Measurements from ENCODE around the gene CALN1. TPM values are rescaled to one million over a fixed set of nuclear protein-coding genes. Genes with fewer than 3 reads are reported as not detected.
"Not testable (repeated sequence)": the region's sequence is repeated elsewhere in the genome, so short reads cannot be mapped to it uniquely, and the experiment has no call there.

Gene CALN1
- total RNA-seq, 1 donor from 2014 or later, result not detected

DNA sequence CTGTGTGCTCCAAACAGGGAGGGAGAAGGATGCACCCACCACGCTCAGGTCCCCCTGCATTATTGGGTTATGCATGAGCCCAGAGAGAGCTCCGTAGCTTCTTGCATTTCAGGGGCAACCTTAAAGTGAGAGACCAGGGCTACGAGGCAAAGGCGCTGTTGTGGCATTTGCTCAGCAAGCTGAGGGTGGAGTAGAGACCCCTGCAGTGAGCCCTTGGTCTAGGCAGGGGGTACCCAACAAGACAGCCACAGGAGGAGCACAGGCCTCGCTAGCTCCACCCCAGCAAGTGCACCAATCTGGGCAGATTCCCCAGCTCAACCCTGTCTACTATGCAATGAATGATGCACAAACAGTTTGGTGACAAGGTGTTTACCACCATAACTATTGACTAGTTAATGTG lies 198.4 kb downstream of the CALN1 start:
- intact Hi-C loops (cut with DNase I), result no loop called here
- DNase-seq (ENCODE audit: low spot score), result no peak

DNA sequence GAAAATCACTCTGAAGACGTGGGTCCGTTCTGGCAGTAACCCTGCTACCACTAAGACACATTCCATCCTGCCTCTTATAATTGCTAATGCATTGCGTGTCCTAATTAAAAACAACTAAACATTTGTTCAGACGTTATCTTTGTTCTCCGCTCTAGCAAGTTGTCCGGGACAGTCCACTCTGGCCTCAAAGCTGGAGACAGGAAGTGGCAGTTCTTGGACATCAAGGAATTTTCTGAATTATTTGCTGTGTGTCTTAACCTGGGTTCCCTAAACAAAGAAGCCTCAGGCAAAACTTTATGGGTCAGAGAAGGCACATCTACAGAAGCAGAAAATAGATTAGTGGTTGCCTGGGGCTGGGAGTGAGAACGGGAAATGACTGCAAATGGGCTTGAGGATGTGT lies 199.1 kb downstream of the CALN1 start:
- intact Hi-C loops (cut with DNase I), result no loop called here

DNA sequence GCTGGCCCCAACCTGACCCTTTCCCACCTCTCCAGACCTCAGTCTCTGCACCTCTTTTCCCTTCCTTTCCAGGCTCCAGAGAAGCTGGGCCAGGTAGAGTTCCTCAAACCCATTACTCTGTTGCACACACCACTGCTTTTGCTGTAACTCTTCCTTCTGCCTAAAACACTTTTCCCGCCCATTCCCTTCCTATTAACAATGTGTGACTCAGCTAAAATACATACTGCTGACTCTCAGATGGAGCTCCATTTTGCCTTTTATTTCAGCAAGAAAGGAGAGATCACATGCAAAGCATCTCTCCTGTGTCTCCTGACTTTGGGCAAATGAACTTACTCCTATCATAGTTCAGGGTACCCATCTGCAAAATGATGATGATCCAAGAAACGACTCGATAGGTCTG lies 201.0 kb downstream of the CALN1 start:
- no peak for DNase-seq (ENCODE audit: low spot score)
- intact Hi-C loops (cut with DNase I), result no loop called here

More for the DNA sequence above, 199.1 kb downstream of the CALN1 start:
- DNase-seq (ENCODE audit: low spot score), result no peak

DNA sequence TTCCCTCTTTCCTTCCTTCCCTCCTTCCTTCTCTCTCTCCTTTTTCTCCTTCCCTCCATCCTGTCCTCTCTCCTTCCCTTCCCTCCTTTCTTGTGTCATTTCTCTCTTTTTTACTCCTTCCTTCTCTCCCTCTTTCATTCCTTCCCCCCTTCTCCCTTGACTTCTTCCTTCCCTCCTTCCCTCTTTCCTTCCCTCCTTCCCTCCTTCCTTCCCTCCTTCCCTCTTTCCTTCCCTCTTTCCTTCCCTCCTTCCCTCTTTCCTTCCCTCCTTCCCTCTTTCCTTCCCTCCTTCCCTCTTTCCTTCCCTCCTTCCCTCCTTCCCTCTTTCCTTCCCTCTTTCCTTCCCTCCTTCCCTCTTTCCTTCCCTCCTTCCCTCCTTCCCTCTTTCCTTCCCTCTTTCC lies 203.1 kb downstream of the CALN1 start:
- intact Hi-C loops (cut with DNase I); DNase-seq (ENCODE audit: low spot score): not testable (repeated sequence)

DNA sequence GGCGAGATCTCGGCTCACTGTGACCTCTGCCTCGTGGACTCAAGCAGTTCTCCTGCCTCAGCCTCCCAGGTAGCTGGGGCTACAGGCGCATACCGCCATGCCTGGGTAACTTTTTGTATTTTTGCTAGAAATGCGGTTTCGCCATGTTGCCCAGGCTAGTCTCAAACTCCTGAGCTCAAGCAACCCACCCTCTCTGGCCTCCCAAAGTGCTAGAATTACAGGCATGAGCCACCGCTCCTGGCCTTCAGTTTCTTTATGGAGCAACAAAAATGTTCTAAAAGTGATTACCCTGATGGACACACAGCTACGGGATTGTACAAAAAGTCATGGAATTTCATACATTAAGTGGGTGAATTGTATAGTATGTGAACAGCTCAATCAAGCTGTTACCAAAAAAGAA lies 216.0 kb downstream of the CALN1 start:
- intact Hi-C loops (cut with DNase I), result no loop called here
- no peak for DNase-seq (ENCODE audit: low spot score)

DNA sequence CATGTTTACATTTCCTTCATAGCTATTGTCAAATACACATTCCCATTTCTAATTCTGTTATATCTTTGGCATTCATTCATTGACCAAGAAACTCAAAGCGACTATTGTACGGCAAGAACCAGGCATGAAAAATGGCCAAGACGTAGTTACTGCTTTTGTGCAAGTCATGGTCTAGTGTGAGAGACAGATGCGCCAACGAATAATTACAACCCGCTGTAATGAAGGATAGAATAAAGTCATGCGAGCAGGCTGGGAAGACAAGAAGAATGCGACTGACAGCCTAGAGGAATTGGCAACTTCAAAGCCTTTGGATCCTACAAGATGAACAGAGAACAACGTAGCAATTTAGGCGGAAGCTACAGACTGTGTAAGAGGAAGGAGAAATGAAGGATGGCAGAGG lies 221.2 kb downstream of the CALN1 start:
- DNase-seq (ENCODE audit: low spot score), result no peak
- intact Hi-C loops (cut with DNase I), result no loop called here

DNA sequence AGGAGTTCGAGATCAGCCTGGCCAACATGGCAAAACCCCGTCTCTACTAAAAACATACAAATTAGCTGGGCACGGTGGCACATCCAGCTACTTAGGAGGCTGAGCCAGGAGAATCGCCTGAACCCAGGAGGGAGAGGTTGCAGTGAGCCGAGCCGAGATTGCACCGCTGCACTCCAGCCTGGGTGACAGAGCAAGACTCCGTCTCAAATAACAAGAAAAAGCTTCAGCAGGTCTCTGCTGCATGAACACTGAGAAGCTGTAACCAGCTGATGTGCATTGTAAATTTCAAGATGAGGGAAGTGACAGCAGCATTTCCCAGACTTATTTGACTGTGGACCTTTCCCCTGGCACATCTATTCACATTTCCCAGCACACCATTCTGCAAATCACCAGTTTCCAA lies 222.0 kb downstream of the CALN1 start:
- DNase-seq (ENCODE audit: low spot score), result no peak
- intact Hi-C loops (cut with DNase I), result no loop called here

DNA sequence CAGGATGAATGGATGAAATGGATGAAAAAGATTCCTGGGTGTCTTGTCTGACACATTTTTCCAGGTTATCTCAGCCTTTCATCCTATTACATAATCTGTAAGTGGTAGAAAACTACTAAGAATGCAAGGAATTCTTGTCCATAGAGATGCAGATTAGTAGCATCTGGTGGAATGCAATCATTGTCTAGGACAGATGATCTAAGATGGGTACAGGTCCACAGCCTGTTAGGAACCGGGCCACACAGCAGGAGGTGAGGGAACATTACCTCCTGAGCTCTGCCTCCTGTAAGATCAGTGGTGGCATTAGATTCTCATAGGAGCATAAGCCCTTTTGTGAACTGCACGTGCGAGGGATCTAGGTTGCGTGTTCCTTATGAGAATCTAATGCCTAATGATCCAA lies 225.0 kb downstream of the CALN1 start:
- no peak for DNase-seq (ENCODE audit: low spot score)
- intact Hi-C loops (cut with DNase I), result no loop called here

DNA sequence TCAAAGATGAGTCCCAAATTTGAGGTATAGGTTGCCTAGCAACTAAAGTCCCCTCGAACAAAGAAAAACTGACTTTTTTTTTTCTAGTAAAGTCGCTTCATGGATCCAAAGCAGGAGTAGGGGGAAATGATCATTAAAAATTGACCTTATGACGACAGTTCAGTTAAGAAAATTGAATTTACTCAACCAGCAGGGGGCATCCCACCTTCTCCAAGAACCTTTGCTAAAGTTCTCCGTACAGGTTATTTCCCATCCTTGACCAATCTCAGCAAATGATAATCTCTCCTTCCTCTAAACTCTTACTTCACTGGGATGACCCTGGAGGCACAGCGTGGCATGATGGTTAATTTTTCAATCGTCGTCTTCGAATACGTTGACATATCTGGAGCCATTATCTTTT lies 228.3 kb downstream of the CALN1 start:
- intact Hi-C loops (cut with DNase I), result no loop called here
- no peak for DNase-seq (ENCODE audit: low spot score)

DNA sequence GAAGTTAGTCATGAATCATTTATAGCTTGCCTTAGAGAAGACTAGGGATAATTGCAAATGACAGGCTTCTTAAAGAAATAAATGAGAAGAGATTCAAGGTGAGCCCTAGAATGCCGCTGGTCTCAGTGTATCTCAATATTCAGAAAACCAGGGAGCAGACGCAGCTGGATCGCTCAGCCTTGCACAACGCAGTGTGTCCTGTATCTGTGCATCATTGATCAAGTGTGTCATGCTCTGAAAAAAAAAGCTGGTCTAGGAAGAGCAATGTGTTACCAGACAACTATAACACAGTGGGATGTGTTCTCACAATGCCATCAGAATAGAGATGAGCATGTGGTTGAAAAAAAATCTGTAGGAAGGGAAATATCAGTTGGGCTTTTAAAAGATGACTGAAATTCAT lies 230.1 kb downstream of the CALN1 start:
- no peak for DNase-seq (ENCODE audit: low spot score)
- intact Hi-C loops (cut with DNase I), result no loop called here

DNA sequence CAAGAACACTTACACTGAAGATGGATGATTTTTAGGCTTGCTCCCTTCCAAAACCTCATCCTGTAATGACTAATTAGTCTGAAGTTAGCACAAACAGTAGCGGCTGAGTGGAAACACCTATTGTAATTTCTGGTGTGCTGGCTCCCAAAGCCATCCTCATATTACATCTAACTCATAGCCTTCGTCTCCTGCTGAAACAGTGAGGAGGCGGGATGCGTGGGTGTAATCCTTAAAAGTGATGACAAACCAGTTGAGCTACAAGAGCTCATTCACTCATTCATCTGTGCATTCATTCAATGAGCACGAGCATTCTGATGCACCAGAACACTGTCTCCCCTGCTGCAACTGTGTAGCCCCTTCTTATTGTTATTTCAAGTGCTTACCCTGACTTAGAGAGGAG lies 235.3 kb downstream of the CALN1 start:
- DNase-seq (ENCODE audit: low spot score), result no peak
- intact Hi-C loops (cut with DNase I), result no loop called here

DNA sequence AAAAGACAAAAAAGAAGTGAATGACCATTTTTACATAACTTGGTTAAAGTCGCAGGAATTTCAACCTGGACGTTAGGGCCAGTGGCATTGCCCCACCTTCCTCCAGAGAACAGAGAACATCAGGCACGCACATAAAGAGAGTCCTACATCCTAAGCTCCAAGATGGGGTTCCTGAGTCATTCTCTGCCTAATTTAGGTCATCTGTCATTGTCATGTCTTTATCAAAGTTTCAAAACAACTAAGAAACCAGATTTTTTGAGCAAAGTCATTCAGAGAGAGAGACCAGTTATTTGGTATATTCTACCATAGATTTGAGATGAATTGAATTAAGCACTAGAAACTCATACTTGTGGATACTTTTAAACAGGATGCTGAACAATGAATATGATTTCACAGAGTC lies 241.7 kb downstream of the CALN1 start:
- intact Hi-C loops (cut with DNase I), result no loop called here
- no peak for DNase-seq (ENCODE audit: low spot score)

DNA sequence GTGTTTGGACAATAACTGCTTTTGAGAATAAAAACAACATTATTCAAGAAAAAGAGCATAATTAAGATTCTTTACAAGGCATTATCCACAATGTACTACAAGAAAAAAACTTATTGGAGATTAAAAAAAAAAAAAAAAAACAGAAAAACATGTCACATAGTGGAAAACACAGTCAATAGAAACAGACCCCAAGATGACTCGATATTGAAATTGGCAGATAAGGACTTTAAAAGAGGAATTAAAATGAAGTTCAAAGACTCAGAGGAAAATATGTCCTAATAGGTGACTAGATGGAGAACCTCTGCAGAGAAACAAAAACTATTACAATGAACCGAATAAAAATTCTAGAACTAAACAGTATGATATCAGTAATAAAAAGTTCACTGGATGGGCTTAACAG lies 248.9 kb downstream of the CALN1 start:
- intact Hi-C loops (cut with DNase I), result no loop called here
- DNase-seq (ENCODE audit: low spot score), result no peak

DNA sequence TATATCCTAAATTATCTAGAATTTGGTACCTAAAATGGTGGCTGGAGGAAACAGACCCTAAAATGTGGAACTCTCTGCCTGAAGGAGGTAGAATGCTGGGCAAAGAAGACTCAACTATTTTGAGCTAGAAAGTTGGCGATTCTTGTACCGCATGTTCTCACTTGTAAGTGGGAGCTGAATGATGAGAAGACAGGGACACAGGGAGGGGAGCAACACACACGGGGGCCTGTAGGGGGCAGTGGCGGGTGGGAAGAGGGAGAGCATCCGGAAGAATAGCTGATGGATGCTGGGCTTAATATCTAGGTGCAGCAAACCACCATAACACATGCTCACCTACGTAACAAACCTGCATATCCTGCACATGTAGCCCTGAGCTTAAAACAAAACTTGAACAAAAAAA lies 250.6 kb downstream of the CALN1 start:
- DNase-seq (ENCODE audit: low spot score), result no peak
- intact Hi-C loops (cut with DNase I), result no loop called here

DNA sequence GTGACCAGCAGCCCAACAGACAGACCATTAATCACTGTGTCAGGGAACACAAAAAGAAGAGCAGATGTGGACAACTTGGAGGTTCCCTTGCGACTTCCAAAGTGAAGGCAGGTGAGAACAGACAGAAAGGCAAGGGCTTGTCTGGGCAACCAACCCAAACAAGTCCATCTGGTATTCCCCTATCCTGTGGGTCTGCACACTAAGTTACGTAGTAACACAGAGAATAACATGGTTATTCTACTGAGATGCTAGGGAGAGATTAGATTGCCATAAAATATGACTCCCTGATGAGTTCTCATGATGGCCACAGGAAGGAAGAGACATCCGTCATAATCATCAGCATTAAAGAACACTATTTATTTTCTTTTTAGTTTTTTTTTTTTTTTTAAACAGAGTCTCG lies 252.2 kb downstream of the CALN1 start:
- DNase-seq (ENCODE audit: low spot score), result no peak
- intact Hi-C loops (cut with DNase I), result no loop called here

DNA sequence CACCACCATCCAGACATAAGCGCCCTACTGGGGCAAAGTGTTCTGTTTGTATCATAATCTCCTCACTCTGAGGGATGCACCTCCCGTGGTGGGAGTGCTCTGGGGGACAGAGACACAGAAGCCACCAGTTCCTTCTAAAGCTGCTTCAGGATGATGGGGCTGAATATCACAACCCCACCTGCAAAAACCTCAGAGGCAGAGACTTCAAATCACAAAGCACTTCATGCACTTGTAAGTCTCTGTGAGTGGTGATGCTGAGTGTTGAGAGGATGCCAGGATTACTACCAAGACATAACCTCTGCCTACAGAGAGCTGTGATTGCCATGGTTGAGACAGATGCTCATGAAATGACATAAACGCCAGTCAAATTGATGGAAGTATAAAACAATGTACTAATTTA lies 255.5 kb downstream of the CALN1 start:
- intact Hi-C loops (cut with DNase I), result no loop called here
- DNase-seq (ENCODE audit: low spot score), result no peak

DNA sequence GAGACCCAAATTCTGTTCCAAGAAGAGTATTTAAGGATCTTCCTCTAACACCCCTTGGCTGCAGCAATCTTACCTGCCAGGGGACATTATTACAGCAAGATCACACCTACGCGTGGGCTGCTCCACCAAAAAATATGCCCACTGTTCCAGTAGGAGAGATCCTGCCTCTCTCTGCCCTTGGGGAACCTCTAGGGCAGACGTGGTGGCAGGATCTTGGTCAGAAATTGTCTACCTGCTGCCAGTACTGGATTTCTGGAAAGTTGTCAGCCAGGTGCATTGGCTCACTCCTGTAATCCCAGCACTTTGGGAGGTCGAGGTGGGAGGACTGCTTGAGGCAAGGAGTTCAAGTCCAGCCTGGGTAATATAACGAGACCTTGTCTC lies 259.0 kb downstream of the CALN1 start:
- intact Hi-C loops (cut with DNase I), result no loop called here
- no peak for DNase-seq (ENCODE audit: low spot score)

DNA sequence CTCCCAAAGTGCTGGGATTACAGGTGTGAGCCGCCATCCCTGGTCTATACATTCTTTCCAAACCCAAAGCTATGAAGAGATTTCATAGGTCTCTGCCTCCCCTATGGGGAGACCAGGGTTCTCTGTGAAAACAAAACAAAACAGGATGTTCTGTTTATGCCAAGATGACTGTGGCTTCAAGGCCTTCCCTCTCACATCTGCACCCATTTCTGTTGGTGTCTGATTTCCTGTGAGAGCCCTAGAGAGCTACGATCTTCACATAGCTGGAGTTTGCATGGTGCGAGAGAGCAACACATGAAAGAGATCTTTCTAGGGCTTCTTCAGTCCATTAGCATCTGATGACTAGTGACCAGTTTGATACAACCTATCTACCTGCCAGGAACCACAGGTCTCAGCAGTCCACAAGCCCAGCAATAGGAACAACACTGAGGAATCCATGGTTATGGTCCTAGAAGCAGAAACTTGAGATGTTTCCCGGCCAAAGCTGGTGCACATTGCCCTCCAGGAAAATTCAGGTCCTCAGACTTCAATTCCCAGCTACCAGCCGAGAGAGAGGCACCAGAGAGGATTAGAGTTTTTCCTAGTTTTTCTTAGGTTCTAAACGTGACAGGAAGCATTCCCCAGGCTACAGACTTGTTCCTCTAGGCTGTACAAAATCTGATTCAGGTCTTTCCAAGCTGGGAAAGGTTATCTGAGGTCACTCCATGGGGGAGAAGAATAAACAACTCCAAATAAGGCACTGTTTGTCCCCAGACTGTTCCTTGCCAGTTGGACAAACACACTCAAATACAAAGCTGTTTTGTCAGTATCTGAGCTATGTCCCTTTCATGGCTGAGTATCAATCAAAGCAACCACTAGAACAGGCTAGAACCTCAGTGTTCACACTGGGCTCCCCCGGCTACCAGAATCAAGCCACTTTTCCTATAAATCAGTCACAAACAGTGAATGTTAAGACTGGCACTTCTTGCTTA lies 259.7 kb downstream of the CALN1 start:
- intact Hi-C loops (cut with DNase I), result no loop called here
- DNase-seq (ENCODE audit: low spot score), result no peak

DNA sequence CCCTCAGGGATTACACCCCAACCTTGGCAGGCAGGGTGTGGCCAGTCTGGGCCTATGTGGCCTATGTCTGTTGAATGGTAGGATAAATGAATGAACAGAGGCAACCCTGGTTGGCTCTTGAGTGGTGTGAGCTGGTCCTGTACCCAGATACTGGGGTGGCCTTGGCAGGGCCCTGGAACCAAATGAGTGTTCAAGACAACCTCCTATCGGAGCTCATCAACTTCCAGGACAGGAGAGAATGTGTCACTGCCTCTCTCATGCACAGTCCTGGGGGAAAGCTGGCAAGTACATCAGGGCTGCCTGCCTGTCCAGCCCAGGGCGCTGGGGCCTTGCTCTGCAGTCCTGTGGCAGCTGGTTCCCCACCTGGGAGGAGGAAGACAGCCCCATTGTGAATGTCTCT lies 271.6 kb downstream of the CALN1 start:
- DNase-seq (ENCODE audit: low spot score), result no peak
- intact Hi-C loops (cut with DNase I), result no loop called here

DNA sequence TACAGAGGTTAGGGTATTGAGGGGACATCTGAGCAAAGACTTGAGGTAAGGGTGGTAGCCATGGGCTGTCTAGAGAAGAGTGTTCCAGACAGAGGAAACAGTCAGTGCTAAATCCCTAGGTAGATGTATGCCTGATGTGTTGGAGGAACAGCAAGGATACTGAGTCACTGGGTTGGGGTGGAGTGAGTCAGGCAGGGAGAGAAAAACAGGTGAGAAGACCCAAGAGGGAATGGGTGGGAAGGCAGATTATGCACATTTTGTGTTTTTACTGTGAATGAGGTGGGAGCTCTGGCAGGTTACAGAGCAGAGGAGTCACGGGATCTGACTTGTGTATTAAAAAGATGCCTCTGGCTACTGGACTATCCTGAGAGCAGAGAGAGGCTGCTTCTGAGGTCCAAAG lies 285.0 kb downstream of the CALN1 start:
- intact Hi-C loops (cut with DNase I), result no loop called here
- no peak for DNase-seq (ENCODE audit: low spot score)

DNA sequence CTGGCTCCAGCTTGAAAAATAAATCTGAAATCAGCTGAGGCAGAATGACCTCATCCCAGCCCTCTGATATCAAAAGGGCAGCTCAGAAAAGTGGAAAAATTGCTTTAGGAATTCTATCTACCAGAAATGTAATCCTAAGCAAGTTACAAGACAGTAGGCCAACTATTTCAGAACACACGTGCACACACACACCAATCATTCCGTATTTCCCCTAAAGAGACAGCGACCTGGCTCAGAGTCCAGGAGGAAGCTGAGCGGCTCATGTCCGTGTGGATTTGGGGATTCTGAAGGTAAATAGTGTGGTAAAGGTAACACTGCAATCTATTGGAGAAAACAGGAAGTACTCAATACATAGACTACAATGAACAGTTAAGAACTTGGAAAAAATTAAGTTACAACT lies 288.2 kb downstream of the CALN1 start:
- DNase-seq (ENCODE audit: low spot score), result no peak
- intact Hi-C loops (cut with DNase I), result no loop called here

DNA sequence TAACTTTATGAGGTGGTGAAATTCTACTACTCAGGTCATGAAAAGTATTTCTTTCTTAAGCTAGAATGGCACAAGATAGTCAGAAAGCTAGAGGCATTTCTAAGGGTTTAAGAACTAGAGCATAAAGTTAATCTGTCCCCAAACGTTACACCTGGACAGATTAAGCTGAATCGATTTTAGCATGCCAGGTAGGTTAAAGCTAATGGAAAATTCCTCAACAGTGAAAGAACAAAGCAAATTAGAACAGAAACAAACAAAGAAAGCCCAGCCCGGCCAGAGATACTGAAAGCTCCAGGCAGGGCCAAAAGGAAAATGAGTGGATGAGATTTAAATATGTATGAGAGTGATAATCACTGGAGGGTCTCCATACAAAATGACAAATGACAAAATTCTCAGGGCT lies 293.8 kb downstream of the CALN1 start:
- intact Hi-C loops (cut with DNase I), result no loop called here
- no peak for DNase-seq (ENCODE audit: low spot score)
